NT2/D1 (cell line): Measurements from ENCODE around the gene CALR3.

ENCODE experiments used
- YY1 ChIP-seq: IDR thresholded peaks from 2 replicates; pipeline ENCODE4 v1.6.1; 2011; ENCODE audit not compliant: insufficient read length, insufficient read depth
- ZNF274 ChIP-seq: IDR thresholded peaks from 2 replicates; pipeline ENCODE4 v1.6.1; 2011; ENCODE audit warnings: mild to moderate bottlenecking, low read depth, low read length

GRCh38 chr19:16467581-16467980, 28.4 kb downstream of the CALR3 start:
- no peak for TF ChIP-seq ZNF274
- no peak for TF ChIP-seq YY1
